ENCODE measurements around the gene PPP1R14D.

DNA sequence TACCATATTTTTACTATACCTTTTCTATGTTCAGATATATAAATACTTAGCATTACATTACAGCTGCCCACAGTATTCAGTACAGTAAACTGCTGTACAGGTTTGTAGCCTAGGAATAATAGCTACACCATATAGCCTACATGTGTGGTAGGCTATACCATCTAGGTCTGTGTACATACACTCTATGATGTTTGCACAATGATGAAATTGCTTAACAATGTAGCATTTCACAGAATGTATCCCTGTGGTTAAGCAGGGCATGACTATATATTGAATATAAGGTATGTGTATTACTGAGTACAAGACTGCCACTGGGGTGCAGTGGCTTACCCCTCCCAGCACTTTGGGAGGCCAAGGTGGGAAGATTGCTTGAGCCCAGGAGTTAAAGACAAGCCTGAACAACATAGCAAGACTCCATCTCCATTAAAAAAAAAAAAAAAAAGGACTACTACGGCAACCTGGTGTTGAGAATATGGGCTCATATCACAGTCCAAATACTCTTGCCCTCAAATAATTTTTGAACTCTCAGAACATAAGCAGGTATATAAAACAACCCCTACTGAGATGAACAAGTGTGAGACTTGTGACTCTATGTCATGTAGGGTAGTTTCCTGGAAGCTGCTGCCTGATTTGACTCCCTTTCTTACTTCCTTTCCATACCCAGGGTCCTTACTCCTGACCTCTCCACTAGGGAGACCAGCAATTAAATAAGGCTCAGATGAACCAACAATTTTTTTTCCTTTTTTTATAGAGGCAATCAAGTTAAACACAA lies 4.8 kb downstream of the PPP1R14D start:
- TF ChIP-seq, protein P1, sequence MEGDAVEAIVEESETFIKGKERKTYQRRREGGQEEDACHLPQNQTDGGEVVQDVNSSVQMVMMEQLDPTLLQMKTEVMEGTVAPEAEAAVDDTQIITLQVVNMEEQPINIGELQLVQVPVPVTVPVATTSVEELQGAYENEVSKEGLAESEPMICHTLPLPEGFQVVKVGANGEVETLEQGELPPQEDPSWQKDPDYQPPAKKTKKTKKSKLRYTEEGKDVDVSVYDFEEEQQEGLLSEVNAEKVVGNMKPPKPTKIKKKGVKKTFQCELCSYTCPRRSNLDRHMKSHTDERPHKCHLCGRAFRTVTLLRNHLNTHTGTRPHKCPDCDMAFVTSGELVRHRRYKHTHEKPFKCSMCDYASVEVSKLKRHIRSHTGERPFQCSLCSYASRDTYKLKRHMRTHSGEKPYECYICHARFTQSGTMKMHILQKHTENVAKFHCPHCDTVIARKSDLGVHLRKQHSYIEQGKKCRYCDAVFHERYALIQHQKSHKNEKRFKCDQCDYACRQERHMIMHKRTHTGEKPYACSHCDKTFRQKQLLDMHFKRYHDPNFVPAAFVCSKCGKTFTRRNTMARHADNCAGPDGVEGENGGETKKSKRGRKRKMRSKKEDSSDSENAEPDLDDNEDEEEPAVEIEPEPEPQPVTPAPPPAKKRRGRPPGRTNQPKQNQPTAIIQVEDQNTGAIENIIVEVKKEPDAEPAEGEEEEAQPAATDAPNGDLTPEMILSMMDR (IDR thresholded peaks at IDR 0.05), result no peak
- TF ChIP-seq POLR2A (IDR thresholded peaks at IDR 0.05), result no peak
